Activated CD4-positive, alpha-beta memory T cell treated with anti-CD3 and anti-CD28 coated beads for 36 hours (primary cell): ENCODE data around the gene CENPO. TPM values are rescaled to one million over a fixed set of nuclear protein-coding genes. Genes with fewer than 3 reads are reported as not detected.

Experiments
- CTCF ChIA-PET: fragments of 350-600 bp; sonication (Branson Sonifier 250); formaldehyde crosslinking; loops from one replicate; lab custom pipeline; 2021; ENCODE audit warnings: antibody characterized with exemption, inconsistent platforms; lab: Charles Lee
- POLR2A ChIA-PET: fragments of 350-600 bp; sonication (Branson Sonifier 250); formaldehyde crosslinking; loops from one replicate; lab custom pipeline; 2021; ENCODE audit warnings: antibody characterized with exemption; lab: Charles Lee
- DNase-seq: peaks from one replicate; pipeline ENCODE4 v3.0.0-alpha.2; 2020
- H3K27ac Mint-ChIP-seq: one replicate; pipeline ENCODE4 v1.8.0; 2021; ENCODE audit warnings: mixed read lengths
- H3K27me3 Mint-ChIP-seq: one replicate; pipeline ENCODE4 v1.8.0; 2021; ENCODE audit warnings: mixed read lengths
- H3K36me3 Mint-ChIP-seq: one replicate; pipeline ENCODE4 v1.8.0; 2021; ENCODE audit warnings: mixed read lengths
- H3K4me1 Mint-ChIP-seq: one replicate; pipeline ENCODE4 v1.8.0; 2021; ENCODE audit warnings: low read depth, mixed read lengths
- H3K4me3 Mint-ChIP-seq: one replicate; pipeline ENCODE4 v1.8.0; 2021; ENCODE audit warnings: mild to moderate bottlenecking, mixed read lengths
- H3K9me3 Mint-ChIP-seq: one replicate; pipeline ENCODE4 v1.8.0; 2021; ENCODE audit warnings: mixed read lengths
- intact Hi-C: fragments of 100-400 bp; cut with micrococcal nuclease; formaldehyde crosslinking; loops from one replicate; pipeline ENCODE4 v1.15.1; 2023
- total RNA-seq, 2 experiments: library from RNA; stranded (reverse); gene quantifications; one replicate each; pipeline ENCODE4 v1.2.3, GENCODE V29; 2021

Gene CENPO
- 10 to 100 TPM; 39.9 to 42.4 TPM for total RNA-seq

DNA sequence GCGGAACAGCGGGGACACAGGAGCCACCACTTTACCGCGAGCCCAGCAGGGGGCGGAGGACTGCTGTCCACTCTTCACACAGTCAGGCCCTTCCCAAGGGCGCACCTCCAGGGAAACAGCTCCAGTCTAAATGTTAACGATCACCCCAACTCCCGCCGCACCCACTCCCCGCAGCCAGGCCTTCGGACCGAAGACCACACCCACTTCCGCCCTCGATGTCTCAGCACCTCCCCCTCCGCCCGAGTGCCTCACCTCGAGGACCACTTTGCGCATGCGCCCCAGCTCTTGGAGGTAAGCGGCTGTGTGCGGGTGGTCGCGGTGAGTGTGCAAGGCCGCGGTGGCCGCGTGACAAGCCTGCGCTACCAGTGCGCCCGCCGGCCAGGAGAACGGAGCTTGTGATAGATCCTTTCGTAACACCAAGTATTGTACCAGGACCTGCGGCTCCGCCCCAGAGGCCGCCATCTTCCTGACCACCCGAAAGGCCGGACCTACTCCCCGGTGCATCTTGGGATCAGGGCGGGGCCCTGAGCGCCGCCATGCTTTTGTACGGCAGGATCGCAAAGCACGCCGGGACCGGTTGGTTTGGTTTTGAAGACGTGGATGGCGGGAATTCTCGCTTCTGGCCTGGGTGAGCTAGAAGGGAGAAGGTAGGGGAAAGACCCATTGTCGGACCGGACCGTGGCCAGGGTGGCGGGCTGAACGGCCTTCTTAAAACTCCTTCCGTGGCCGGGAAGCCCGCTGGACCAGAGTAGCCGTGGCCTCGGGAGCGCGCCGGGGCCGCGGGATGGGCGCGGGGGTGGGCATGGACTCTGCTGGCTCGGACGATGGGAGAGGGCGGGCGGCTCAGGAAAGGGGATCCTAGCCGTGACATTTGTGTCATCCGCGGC is at the start of gene CENPO, which contains the start of gene PTRHD1:
Gene CENPO, plus strand, starts transcription at position 552 of the 887 bp plus-strand sequence. CDS start 495 bp downstream, outside the sequence.
Gene PTRHD1, minus strand, starts transcription at position 518 of the 887 bp plus-strand sequence. Its CDS starts 14 bp downstream, at position 504.
- H3K27me3 Mint-ChIP-seq, result no peaks in the 10 kb centered on the region
- H3K9me3 Mint-ChIP-seq, result no peaks in the 10 kb centered on the region
- POLR2A ChIA-PET, result interaction anchor here (0.6 to 1.6 kb wide), 7 partner anchors 28 to 433 kb away, joined by 3 to 7 read pairs (median 4); partner anchors contain the start of genes ITSN2 and NCOA1
- CTCF ChIA-PET, result interaction anchor here (0.7 to 2.0 kb wide), 8 partner anchors 14 to 383 kb away, joined by 3 to 19 read pairs (median 4); partner anchors contain the start of gene NCOA1
- peaks cover 37% of the 10 kb centered on the region for H3K36me3 Mint-ChIP-seq
- peak within 1 kb of the TSS; percentile 98 for H3K4me3 Mint-ChIP-seq
- peak within 1 kb of the TSS; percentile 100 for H3K27ac Mint-ChIP-seq
- DNase-seq, result peak; percentile 97
- H3K4me1 Mint-ChIP-seq, result peaks cover 35% of the 10 kb centered on the region
- intact Hi-C loops, result loop anchor here (1.0 to 10.0 kb wide), 5 partner anchors 178 to 882 kb away; partner anchors contain the start of genes DNAJC27, DTNB, NCOA1 and SF3B6

DNA sequence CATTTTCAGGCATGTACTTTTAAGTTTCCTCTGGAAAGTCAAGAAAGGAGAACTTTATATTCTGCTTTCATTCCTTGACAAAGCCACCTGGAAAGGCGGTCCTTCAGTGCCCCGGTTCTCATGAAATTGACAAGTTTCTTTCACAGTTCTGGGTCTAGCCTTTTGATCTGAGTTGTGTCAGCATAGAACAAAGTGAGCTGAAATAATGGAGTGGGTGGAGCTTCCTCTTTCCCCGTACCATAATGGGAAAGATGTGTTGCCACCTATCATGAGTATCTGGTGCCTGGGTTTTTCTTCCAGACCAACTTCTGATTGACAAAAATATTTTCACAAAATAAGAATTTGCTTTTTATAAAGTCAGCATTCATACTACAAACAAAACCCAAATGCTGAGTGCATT is 49.3 kb upstream of the CENPO start:
- no peak overlapping the region for H3K27ac Mint-ChIP-seq

DNA sequence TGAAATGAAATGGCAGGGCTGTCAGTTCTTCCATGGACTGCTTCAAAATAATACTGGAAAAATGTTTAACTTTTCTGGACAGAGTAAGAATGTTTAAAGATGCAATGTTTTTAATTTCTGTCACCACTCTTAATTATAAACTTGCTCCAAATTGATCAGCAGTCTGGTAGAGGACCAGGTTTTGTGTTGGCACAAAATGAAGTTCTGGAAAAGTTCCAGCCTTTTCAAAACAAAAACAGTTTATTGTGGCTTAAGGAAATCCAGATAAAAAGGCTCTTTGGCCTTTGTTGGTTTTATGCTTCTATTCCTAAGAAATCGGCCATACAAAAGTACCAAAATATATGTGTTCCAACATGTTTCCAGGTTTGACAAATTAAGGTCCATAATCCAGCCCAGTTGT is 48.9 kb upstream of the CENPO start:
- H3K27me3 Mint-ChIP-seq, result no peaks in the 10 kb centered on the region
- H3K36me3 Mint-ChIP-seq, result peaks cover 3% of the 10 kb centered on the region
- CTCF ChIA-PET, result interaction anchor here (0.7 to 1.5 kb wide), 2 partner anchors 130 to 322 kb away, joined by 3 to 4 read pairs; no protein-coding TSS in a partner anchor
- POLR2A ChIA-PET, result no interaction called here
- peaks cover 14% of the 10 kb centered on the region for H3K4me1 Mint-ChIP-seq
- H3K4me3 Mint-ChIP-seq, result no peak overlapping the region
- no peak overlapping the region for H3K27ac Mint-ChIP-seq
- intact Hi-C loops, result no loop called here
- no peaks in the 10 kb centered on the region for H3K9me3 Mint-ChIP-seq
- no peak for DNase-seq

More for the DNA sequence above, 49.3 kb upstream of the CENPO start:
- CTCF ChIA-PET, result interaction anchor here (1.5 kb wide), 1 partner anchor 322 kb away, joined by 4 read pairs; no protein-coding TSS in a partner anchor
- POLR2A ChIA-PET, result no interaction called here
- Mint-ChIP-seq H3K27me3 (no peaks in the 10 kb centered on the region), H3K4me3 (no peak overlapping the region), H3K9me3 (no peaks in the 10 kb centered on the region), H3K36me3 (peaks cover 3% of the 10 kb centered on the region), H3K4me1 (peaks cover 14% of the 10 kb centered on the region)
- no peak for DNase-seq
- intact Hi-C loops, result no loop called here

DNA sequence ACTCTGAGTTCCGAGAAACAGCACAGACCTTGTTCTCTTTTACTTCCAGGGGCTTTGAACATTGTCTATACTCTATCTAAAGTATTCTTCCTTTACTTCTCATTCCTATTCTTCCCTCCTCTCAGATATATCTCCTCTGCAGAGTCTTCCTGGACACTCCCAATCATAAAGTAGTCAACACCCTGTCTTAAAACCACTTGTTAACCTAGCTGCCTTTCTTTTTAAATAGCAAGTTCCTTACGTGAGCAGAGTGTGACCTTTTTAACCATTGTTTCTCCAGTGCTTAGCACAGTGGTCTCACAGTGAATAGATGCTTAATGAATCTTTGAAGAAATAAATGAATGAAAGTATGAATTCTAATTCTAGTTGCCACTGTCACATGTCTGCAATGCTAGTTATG is 47.4 kb upstream of the CENPO start:
- Mint-ChIP-seq H3K27ac (no peak overlapping the region), H3K9me3 (no peaks in the 10 kb centered on the region), H3K36me3 (peaks cover 8% of the 10 kb centered on the region), H3K27me3 (no peaks in the 10 kb centered on the region), H3K4me1 (peaks cover 14% of the 10 kb centered on the region), H3K4me3 (no peak overlapping the region)
- ChIA-PET POLR2A (no interaction called here), CTCF (interaction anchor here (0.9 kb wide), 1 partner anchor 10 kb away, joined by 3 read pairs; no protein-coding TSS in a partner anchor)
- DNase-seq, result no peak
- intact Hi-C loops, result no loop called here

DNA sequence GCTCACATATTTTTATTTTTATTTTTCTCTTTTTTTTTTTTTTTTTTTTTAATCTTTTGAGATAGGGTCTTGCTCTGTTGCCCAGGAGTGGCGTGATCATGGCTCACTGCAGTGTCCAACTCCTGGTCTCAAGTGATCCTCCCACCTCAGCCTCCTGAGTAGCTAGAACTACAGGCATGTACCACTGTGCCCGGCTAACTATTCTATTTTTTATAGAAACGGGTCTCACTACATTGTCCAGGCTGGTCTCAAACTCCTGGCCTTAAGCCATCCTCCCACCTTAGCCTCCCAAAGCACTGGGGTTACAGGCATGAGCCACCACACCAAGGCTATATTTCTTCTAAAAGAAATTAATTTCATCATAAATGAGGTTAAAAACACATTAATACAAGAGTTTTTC is 45.9 kb upstream of the CENPO start:
- ChIA-PET CTCF (no interaction called here), POLR2A (no interaction called here)
- intact Hi-C loops, result no loop called here
- Mint-ChIP-seq H3K36me3 (peaks cover 10% of the 10 kb centered on the region), H3K9me3 (no peaks in the 10 kb centered on the region), H3K27me3 (no peaks in the 10 kb centered on the region), H3K4me3 (no peak overlapping the region), H3K4me1 (peaks cover 14% of the 10 kb centered on the region), H3K27ac (no peak overlapping the region)
- DNase-seq, result no peak

GRCh38 chr2:24749069-24749691 is 44.0 kb upstream of the CENPO start:
- H3K36me3 Mint-ChIP-seq, result peaks cover 10% of the 10 kb centered on the region
- H3K4me3 Mint-ChIP-seq, result no peak overlapping the region
- H3K27ac Mint-ChIP-seq, result no peak overlapping the region
- intact Hi-C loops, result no loop called here
- CTCF ChIA-PET, result no interaction called here
- POLR2A ChIA-PET, result no interaction called here
- H3K4me1 Mint-ChIP-seq, result peaks cover under 1% of the 10 kb centered on the region
- no peaks in the 10 kb centered on the region for H3K27me3 Mint-ChIP-seq
- no peak for DNase-seq
- H3K9me3 Mint-ChIP-seq, result no peaks in the 10 kb centered on the region

- no peaks in the 10 kb centered on the region for H3K4me1 Mint-ChIP-seq
- no peak overlapping the region for H3K27ac Mint-ChIP-seq
- DNase-seq, result no peak
- no peaks in the 10 kb centered on the region for H3K27me3 Mint-ChIP-seq
- peaks cover 14% of the 10 kb centered on the region for H3K36me3 Mint-ChIP-seq
- ChIA-PET POLR2A (no interaction called here), CTCF (interaction anchor here (0.7 kb wide), 1 partner anchor 9 kb away, joined by 3 read pairs; no protein-coding TSS in a partner anchor)
- H3K4me3 Mint-ChIP-seq, result no peak overlapping the region
- intact Hi-C loops, result no loop called here
- no peaks in the 10 kb centered on the region for H3K9me3 Mint-ChIP-seq
Observed at GRCh38 chr2:24754985-24755705, 38.1 kb upstream of the CENPO start.

GRCh38 chr2:24756789-24757188 is 36.4 kb upstream of the CENPO start:
- POLR2A ChIA-PET, result no interaction called here
- no peak for DNase-seq
- Mint-ChIP-seq H3K9me3 (no peaks in the 10 kb centered on the region), H3K27me3 (no peaks in the 10 kb centered on the region), H3K27ac (no peak overlapping the region), H3K36me3 (peaks cover 13% of the 10 kb centered on the region), H3K4me3 (no peak overlapping the region), H3K4me1 (no peaks in the 10 kb centered on the region)
- intact Hi-C loops, result no loop called here
- CTCF ChIA-PET, result no interaction called here

GRCh38 chr2:24761866-24762265 is 31.4 kb upstream of the CENPO start:
- Mint-ChIP-seq H3K27me3 (no peaks in the 10 kb centered on the region), H3K4me1 (peaks cover 7% of the 10 kb centered on the region), H3K9me3 (no peaks in the 10 kb centered on the region), H3K27ac (no peak overlapping the region), H3K4me3 (no peak overlapping the region), H3K36me3 (peaks cover 23% of the 10 kb centered on the region)
- intact Hi-C loops, result no loop called here
- DNase-seq, result no peak
- ChIA-PET CTCF (no interaction called here), POLR2A (no interaction called here)

DNA sequence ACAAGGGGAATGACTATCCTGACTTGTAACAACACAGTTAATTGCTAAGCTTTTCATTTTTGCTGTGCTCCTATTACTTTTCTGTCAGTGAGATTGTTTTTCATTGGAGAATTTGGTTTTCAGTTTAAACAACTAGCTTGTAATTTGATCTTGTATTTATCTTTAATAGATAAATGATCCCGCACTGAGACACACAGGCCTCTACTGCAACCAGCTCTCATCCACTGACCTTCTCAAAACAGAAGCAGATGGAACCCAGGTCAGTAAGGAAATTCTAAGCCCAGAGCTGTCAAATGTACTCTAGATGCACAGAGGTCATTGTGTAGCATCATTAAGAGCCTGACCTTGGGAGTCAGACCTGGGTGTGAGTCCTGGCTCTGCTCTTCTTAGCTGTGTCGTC is 30.7 kb upstream of the CENPO start:
- Mint-ChIP-seq H3K36me3 (peaks cover 23% of the 10 kb centered on the region), H3K27me3 (no peaks in the 10 kb centered on the region), H3K9me3 (no peaks in the 10 kb centered on the region), H3K27ac (no peak overlapping the region), H3K4me1 (peaks cover 7% of the 10 kb centered on the region), H3K4me3 (no peak overlapping the region)
- no peak for DNase-seq
- CTCF ChIA-PET, result no interaction called here
- POLR2A ChIA-PET, result no interaction called here
- intact Hi-C loops, result no loop called here

DNA sequence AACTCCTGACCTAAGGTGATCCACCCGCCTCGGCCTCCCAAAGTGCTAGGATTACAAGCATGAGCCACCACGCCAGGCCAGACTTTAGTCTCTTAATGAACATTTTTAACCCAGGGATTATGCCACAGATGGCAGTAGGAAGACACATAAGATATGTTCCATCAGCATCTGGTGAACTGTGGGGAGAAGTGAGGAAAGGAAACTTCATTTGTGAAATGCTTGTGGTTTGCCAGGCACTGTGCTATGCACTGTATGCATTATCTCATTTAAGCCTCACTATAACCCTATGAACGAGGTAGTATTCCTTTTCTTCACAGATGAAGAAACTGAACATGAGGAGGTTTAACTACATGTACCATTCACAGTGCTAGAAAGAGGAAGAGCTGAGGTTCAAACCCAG is 29.4 kb upstream of the CENPO start:
- CTCF ChIA-PET, result no interaction called here
- peaks cover 25% of the 10 kb centered on the region for H3K36me3 Mint-ChIP-seq

More for the DNA sequence above, 29.4 kb upstream of the CENPO start:
- Mint-ChIP-seq H3K4me3 (no peak overlapping the region), H3K4me1 (peaks cover 7% of the 10 kb centered on the region), H3K27ac (no peak overlapping the region), H3K9me3 (no peaks in the 10 kb centered on the region), H3K27me3 (no peaks in the 10 kb centered on the region)
- POLR2A ChIA-PET, result no interaction called here
- intact Hi-C loops, result no loop called here
- DNase-seq, result no peak
